GM23338 (cell line): Measurements from ENCODE around the gene NTN1. TPM values are rescaled to one million over a fixed set of nuclear protein-coding genes. Genes with fewer than 3 reads are reported as not detected.

Experiments used
- ATAC-seq: fragments of 200-7000 bp; cut with Tn5 transposase; 3 replicates; pipeline ENCODE4 v1.9.1; 2020
- DNase-seq: peaks from one replicate; pipeline ENCODE4 v3.0.0-alpha.2; 2015; ENCODE audit warnings: low spot score
- H2AFZ ChIP-seq: fragments of 200-600 bp; sonication (generic); 2 replicates; pipeline ENCODE4 v1.8.0; 2016; ENCODE audit warnings: antibody characterized with exemption, mild to moderate bottlenecking, moderate library complexity
- H3F3A ChIP-seq: fragments of 200-600 bp; sonication (generic); replicated peaks from 2 replicates; pipeline ENCODE4 v1.8.0; 2017; ENCODE audit warnings: antibody characterized with exemption, mixed run types, low read depth
- H3K27ac ChIP-seq: fragments of 200-600 bp; sonication (generic); 2 replicates; pipeline ENCODE4 v1.6.1; 2016; ENCODE audit warnings: low read depth
- H3K27me3 ChIP-seq: fragments of 200-600 bp; sonication (generic); 2 replicates; pipeline ENCODE4 v1.8.0; 2016; ENCODE audit warnings: mild to moderate bottlenecking, mixed run types, moderate library complexity; ENCODE audit not compliant: insufficient read depth
- H3K36me3 ChIP-seq: fragments of 200-600 bp; sonication (generic); 2 replicates; pipeline ENCODE4 v1.8.0; 2016; ENCODE audit warnings: mild to moderate bottlenecking; ENCODE audit not compliant: insufficient read depth
- H3K4me1 ChIP-seq: fragments of 200-600 bp; sonication (generic); 2 replicates; pipeline ENCODE4 v1.8.0; 2016; ENCODE audit warnings: mild to moderate bottlenecking, moderate library complexity; ENCODE audit not compliant: insufficient read depth
- H3K4me2 ChIP-seq: fragments of 200-600 bp; sonication (generic); 2 replicates; pipeline ENCODE4 v1.7.1; 2017; ENCODE audit warnings: mixed run types
- H3K4me3 ChIP-seq: fragments of 200-600 bp; sonication (generic); 2 replicates; pipeline ENCODE4 v1.6.1; 2016; ENCODE audit warnings: mixed run types
- H3K79me2 ChIP-seq: fragments of 200-600 bp; sonication (generic); replicated peaks from 2 replicates; pipeline ENCODE4 v1.8.0; 2017; ENCODE audit warnings: mild to moderate bottlenecking; ENCODE audit not compliant: insufficient read depth
- H3K9me2 ChIP-seq: fragments of 200-600 bp; sonication (generic); 2 replicates; pipeline ENCODE4 v1.8.0; 2017; ENCODE audit not compliant: insufficient read depth
- H4K20me1 ChIP-seq: fragments of 200-600 bp; sonication (generic); replicated peaks from 2 replicates; pipeline ENCODE4 v1.8.0; 2017; ENCODE audit warnings: mild to moderate bottlenecking; ENCODE audit not compliant: insufficient read depth
- H3K27ac Mint-ChIP-seq: 2 replicates; pipeline ENCODE4 v1.8.0; 2020; ENCODE audit warnings: inconsistent platforms, mild to moderate bottlenecking, moderate library complexity, mixed read lengths
- H3K27me3 Mint-ChIP-seq: 3 replicates; pipeline ENCODE4 v1.8.0; 2022; ENCODE audit warnings: low read depth, mild to moderate bottlenecking, moderate library complexity, mixed read lengths, inconsistent platforms; ENCODE audit not compliant: insufficient read depth, poor library complexity
- H3K36me3 Mint-ChIP-seq: 3 replicates; pipeline ENCODE4 v1.8.0; 2021; ENCODE audit warnings: low read depth, mild to moderate bottlenecking, inconsistent platforms, moderate library complexity, mixed read lengths
- H3K4me1 Mint-ChIP-seq: 3 replicates; pipeline ENCODE4 v1.8.0; 2020; ENCODE audit warnings: mild to moderate bottlenecking, inconsistent platforms, mixed read lengths
- H3K4me3 Mint-ChIP-seq: 3 replicates; pipeline ENCODE4 v1.8.0; 2021; ENCODE audit warnings: moderate library complexity, mild to moderate bottlenecking, inconsistent platforms, mixed read lengths
- H3K9me3 Mint-ChIP-seq: 3 replicates; pipeline ENCODE4 v1.8.0; 2020; ENCODE audit warnings: moderate library complexity, mild to moderate bottlenecking, inconsistent platforms, mixed read lengths
- CREB1 ChIP-seq: fragments of 250-450 bp; sonication (Bioruptor Pico); IDR thresholded peaks from 2 replicates; pipeline ENCODE4 v1.5.0; 2020; ENCODE audit warnings: low read depth, mild to moderate bottlenecking, moderate library complexity
- CTCF ChIP-seq, 2 experiments: fragments of 200-600 bp in 1 of 2; sonication (generic) in 1 of 2; conservative IDR thresholded peaks; 2 replicates each; pipeline versions ENCODE4 v1.5.1 to v1.6.1; 2016 to 2017; ENCODE audit warnings: antibody characterized with exemption in 2 of 2, low read depth in 2 of 2, mild to moderate bottlenecking in 2 of 2, moderate library complexity in 1 of 2
- ETS1 ChIP-seq: IDR thresholded peaks from 2 replicates; pipeline ENCODE4 v1.6.1; 2016; ENCODE audit warnings: antibody characterized with exemption
- EZH2 ChIP-seq: fragments of 200-600 bp; sonication (generic); IDR thresholded peaks from one replicate; pipeline ENCODE4 v1.8.0; 2017; ENCODE audit warnings: antibody characterized with exemption, mild to moderate bottlenecking, low read depth; ENCODE audit not compliant: unreplicated experiment
- EZH2phosphoT487 ChIP-seq: fragments of 200-600 bp; sonication (generic); IDR thresholded peaks from one replicate; pipeline ENCODE4 v1.8.1; 2018; ENCODE audit warnings: antibody characterized with exemption; ENCODE audit not compliant: unreplicated experiment
- JUNB ChIP-seq: IDR thresholded peaks from one replicate; pipeline ENCODE4 v1.6.1; 2016; ENCODE audit warnings: antibody characterized with exemption; ENCODE audit not compliant: unreplicated experiment
- NANOG ChIP-seq: IDR thresholded peaks from 2 replicates; pipeline ENCODE4 v1.6.1; 2016; ENCODE audit warnings: antibody characterized with exemption, borderline replicate concordance
- POLR2AphosphoS5 ChIP-seq: IDR thresholded peaks from 2 replicates; pipeline ENCODE4 v1.6.1; 2016; ENCODE audit warnings: antibody characterized with exemption, low read depth
- STAT1 ChIP-seq: IDR thresholded peaks from one replicate; pipeline ENCODE4 v1.6.1; 2016; ENCODE audit warnings: antibody characterized with exemption; ENCODE audit not compliant: unreplicated experiment
- ZNF114 ChIP-seq: fragments of 250-450 bp; sonication (Bioruptor Pico); IDR thresholded peaks from 2 replicates; pipeline ENCODE4 v1.5.0; 2020; ENCODE audit warnings: mild to moderate bottlenecking, moderate library complexity
- ZNF331 ChIP-seq: fragments of 250-450 bp; sonication (Bioruptor Pico); IDR thresholded peaks from 2 replicates; pipeline ENCODE4 v1.5.0; 2020; ENCODE audit warnings: low read depth, mild to moderate bottlenecking, moderate library complexity
- ZNF462 ChIP-seq: fragments of 250-450 bp; sonication (Bioruptor Pico); IDR thresholded peaks from 2 replicates; pipeline ENCODE4 v1.5.0; 2020; ENCODE audit warnings: mild to moderate bottlenecking, moderate library complexity
- polyA plus RNA-seq: library from polyadenylated mRNA; unstranded; fragments of >200 nt; fragmentation: Nextera tagmentation; extraction: Ambion mirVana; gene quantifications from 2 replicates; pipeline ENCODE4 v1.2.1, GENCODE V29; 2016
- total RNA-seq: library from RNA; depleted of rRNA; stranded (reverse); fragments of >200 nt; shearing (Covaris generic); gene quantifications from 2 replicates; pipeline ENCODE4 v1.2.3, GENCODE V29; 2014
- TF ChIP-seq, protein P1 (sequence below): IDR thresholded peaks from one replicate; pipeline ENCODE4 v1.6.1; 2018; ENCODE audit warnings: antibody characterized with exemption; ENCODE audit not compliant: unreplicated experiment

Gene NTN1
- total and polyA plus RNA-seq, 2 experiments from 2014 or later: 0.57 to 2.6 TPM

- H3K27ac Mint-ChIP-seq: no peak overlapping the region
These were observed 30.3 kb downstream of the NTN1 start for GRCh38 chr17:9051561-9051960.

More at GRCh38 chr17:9051561-9051960, 30.3 kb downstream of the NTN1 start:
- Histone ChIP-seq H3K27ac (no peak overlapping the region), H3K27me3 (peaks cover 42% of the 10 kb centered on the region), H3K79me2 (no peaks in the 10 kb centered on the region), H3K4me2 (no peak overlapping the region), H3K4me3 (no peak overlapping the region), H3K9me2 (0 out of 2 replicates have a peak, but pooled peaks cover 11% of the 10 kb centered on the region), H3F3A (peaks cover 8% of the 10 kb centered on the region; the same call in 1 of the 2 replicates), H3K4me1 (peaks cover 20% of the 10 kb centered on the region), H4K20me1 (no peaks in the 10 kb centered on the region), H3K36me3 (no peaks in the 10 kb centered on the region), H2AFZ (no peak overlapping the region)
- Mint-ChIP-seq H3K27me3 (peaks cover 44% of the 10 kb centered on the region), H3K4me1 (peaks cover 43% of the 10 kb centered on the region), H3K9me3 (peaks cover 23% of the 10 kb centered on the region; the same call in 2 of the 3 replicates), H3K4me3 (no peak overlapping the region), H3K36me3 (peaks cover 12% of the 10 kb centered on the region; the same call in 2 of the 3 replicates)
- TF ChIP-seq NANOG: no peak
- TF ChIP-seq ZNF462 (CRISPR knock-in tag): no peak
- TF ChIP-seq, protein P1, sequence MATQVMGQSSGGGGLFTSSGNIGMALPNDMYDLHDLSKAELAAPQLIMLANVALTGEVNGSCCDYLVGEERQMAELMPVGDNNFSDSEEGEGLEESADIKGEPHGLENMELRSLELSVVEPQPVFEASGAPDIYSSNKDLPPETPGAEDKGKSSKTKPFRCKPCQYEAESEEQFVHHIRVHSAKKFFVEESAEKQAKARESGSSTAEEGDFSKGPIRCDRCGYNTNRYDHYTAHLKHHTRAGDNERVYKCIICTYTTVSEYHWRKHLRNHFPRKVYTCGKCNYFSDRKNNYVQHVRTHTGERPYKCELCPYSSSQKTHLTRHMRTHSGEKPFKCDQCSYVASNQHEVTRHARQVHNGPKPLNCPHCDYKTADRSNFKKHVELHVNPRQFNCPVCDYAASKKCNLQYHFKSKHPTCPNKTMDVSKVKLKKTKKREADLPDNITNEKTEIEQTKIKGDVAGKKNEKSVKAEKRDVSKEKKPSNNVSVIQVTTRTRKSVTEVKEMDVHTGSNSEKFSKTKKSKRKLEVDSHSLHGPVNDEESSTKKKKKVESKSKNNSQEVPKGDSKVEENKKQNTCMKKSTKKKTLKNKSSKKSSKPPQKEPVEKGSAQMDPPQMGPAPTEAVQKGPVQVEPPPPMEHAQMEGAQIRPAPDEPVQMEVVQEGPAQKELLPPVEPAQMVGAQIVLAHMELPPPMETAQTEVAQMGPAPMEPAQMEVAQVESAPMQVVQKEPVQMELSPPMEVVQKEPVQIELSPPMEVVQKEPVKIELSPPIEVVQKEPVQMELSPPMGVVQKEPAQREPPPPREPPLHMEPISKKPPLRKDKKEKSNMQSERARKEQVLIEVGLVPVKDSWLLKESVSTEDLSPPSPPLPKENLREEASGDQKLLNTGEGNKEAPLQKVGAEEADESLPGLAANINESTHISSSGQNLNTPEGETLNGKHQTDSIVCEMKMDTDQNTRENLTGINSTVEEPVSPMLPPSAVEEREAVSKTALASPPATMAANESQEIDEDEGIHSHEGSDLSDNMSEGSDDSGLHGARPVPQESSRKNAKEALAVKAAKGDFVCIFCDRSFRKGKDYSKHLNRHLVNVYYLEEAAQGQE: no peak
- TF ChIP-seq POLR2AphosphoS5: no peak
- TF ChIP-seq ETS1: no peak
- TF ChIP-seq STAT1: no peak
- TF ChIP-seq EZH2phosphoT487: no peak
- TF ChIP-seq CTCF (conservative IDR thresholded peaks at IDR 0.05; ENCODE audit: low read depth in 2 of 2): no peak
- no peak for TF ChIP-seq CREB1
- no peak for TF ChIP-seq ZNF114 (CRISPR knock-in tag)
- TF ChIP-seq JUNB: no peak
- no peak for TF ChIP-seq ZNF331
- no peak for TF ChIP-seq EZH2
- no peak for DNase-seq
- no peak for ATAC-seq
